Immature natural killer cell (primary cell): ENCODE data around the gene GREB1. TPM values are rescaled to one million over a fixed set of nuclear protein-coding genes. Genes with fewer than 3 reads are reported as not detected.

Experiments
- DNase-seq, 3 donors: peaks; one replicate each; pipeline ENCODE4 v3.0.0; 2022; ENCODE audit warnings: mixed read lengths in 1 of 3
- H3K27ac Mint-ChIP-seq, 6 donors: one replicate each; pipeline ENCODE4 v1.8.0; 2020; ENCODE audit warnings: mixed read lengths in 6 of 6, mild to moderate bottlenecking in 5 of 6, inconsistent platforms in 4 of 6, moderate library complexity in 3 of 6
- H3K27me3 Mint-ChIP-seq, 3 donors: one replicate each; pipeline ENCODE4 v1.8.0; 2020 to 2021; ENCODE audit warnings: low read depth in 3 of 3, mild to moderate bottlenecking in 3 of 3, mixed read lengths in 3 of 3, moderate library complexity in 3 of 3, inconsistent platforms in 1 of 3
- H3K36me3 Mint-ChIP-seq, 3 donors: one replicate each; pipeline ENCODE4 v1.8.0; 2020; ENCODE audit warnings: mixed read lengths in 3 of 3, inconsistent platforms in 2 of 3, mild to moderate bottlenecking in 2 of 3
- H3K4me1 Mint-ChIP-seq, 2 donors: one replicate each; pipeline ENCODE4 v1.8.0; 2020; ENCODE audit warnings: inconsistent platforms in 2 of 2, mild to moderate bottlenecking in 2 of 2, mixed read lengths in 2 of 2, moderate library complexity in 1 of 2
- H3K4me3 Mint-ChIP-seq, 5 donors: one replicate each; pipeline ENCODE4 v1.8.0; 2020; ENCODE audit warnings: mild to moderate bottlenecking in 5 of 5, mixed read lengths in 5 of 5, inconsistent platforms in 3 of 5, moderate library complexity in 3 of 5
- H3K9me3 Mint-ChIP-seq, 6 donors: one replicate each; pipeline ENCODE4 v1.8.0; 2020; ENCODE audit warnings: mild to moderate bottlenecking in 6 of 6, mixed read lengths in 6 of 6, inconsistent platforms in 4 of 6, moderate library complexity in 3 of 6
- polyA plus RNA-seq, 3 donors: library from polyadenylated mRNA; unstranded; fragments of 300-500 nt; fragmentation: Illumina TruSeq; gene quantifications; one replicate each; pipeline ENCODE4 v1.2.3, GENCODE V29; 2021

The GREB1 gene
- polyA plus RNA-seq, 3 donors from 2014 or later: 0.41 TPM; not detected in 2

DNA sequence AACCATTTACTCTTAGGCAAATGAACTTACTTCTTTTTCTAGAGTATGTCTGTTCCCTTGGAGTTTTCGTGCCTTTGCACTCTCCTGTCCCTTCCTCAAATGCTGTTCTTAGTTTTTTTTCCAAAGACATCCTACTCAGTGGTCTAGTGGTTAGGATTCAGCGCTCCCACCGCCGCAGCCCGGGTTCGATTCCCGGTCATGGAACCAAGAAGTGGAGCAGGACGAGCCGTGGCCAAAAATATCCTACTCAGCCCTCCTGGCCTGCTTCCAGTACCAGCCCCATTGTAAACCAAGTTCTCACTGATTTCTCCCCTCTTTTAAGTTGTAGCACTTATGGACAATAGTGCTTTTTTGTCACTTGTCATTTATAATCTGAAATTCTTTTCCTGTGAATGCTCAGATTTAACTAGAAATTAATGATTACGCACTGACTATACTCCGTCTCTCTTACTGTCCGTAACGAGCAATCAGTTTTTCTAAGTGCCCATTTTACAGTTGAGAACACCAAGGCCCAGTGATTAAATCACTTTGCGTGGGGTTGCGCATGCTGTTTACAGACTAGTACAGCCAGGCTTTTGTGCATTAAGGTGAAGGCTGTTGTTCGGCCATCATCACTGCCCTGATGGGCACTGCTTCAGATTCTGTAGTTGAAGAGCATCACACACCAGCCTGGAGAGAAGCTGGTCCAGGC lies 17.9 kb downstream of the GREB1 start:
- Mint-ChIP-seq H3K4me1 (peaks cover 5 to 14% of the 10 kb centered on the region in 2 donors), H3K27ac (no peak overlapping the region), H3K27me3 (peaks cover 3 to 7% (median 5%) of the 10 kb centered on the region in 3 donors), H3K36me3 (no peaks in the 10 kb centered on the region), H3K4me3 (no peak overlapping the region), H3K9me3 (no peaks in the 10 kb centered on the region)
- no peak for DNase-seq

DNA sequence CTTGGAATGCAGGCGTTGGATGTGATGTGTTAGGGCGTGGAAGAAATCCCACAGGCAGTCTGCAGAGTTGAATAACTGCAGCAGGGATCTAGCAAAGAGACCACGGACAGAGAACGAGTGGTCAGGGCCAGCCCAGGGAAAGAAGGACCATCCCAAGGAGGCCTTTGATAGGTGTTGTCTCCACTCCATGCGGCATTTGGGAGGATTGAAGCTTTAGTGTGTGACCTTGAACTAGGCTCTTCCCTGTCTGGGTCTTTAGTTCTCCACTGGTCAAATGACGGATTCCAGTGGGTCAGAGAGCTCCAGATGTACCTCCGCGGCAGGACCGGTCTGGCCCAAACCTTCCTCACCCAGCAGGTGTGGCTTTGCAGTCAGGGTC lies 18.4 kb downstream of the GREB1 start:
- DNase-seq: no peak
- Mint-ChIP-seq H3K36me3 (no peaks in the 10 kb centered on the region), H3K27ac (no peak overlapping the region), H3K9me3 (no peaks in the 10 kb centered on the region), H3K27me3 (peaks cover 3 to 7% (median 5%) of the 10 kb centered on the region in 3 donors), H3K4me3 (no peak overlapping the region), H3K4me1 (peaks cover 5 to 14% of the 10 kb centered on the region in 2 donors)

DNA sequence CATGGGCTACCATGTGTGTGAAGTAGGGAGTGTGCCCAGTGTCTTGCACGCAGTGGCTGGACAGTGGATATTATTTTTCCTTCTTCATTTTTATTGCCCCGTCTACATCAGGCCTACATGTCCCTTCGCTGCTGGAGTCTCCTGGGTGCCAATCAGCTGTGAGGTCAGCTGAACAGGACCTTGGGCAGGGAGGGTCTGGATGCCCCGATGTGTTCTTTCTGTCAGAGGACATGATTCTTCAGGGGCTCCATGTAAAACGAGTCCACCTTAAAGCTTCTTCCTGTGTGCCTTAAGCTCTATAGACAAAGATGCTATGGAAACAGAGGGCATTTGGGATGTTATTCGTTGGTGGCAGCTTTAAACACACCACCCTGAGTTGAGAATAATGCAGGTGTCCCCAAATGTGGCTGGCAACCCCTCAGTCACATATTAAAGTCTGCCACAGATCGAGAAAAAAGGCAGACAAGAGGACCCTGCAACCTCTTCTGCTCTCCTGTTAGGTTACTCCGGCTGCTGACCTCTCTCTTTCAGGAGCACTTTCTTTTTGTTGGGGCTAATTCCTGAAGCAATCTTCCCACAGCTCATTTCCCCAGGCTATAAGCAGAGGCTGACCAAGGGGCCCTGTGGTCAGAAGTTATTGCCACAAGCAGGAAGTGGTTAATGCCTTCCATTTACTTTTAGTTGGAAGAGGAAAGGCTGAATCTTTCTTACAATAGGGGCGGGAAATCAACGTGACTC lies 20.0 kb downstream of the GREB1 start:
- no peak for DNase-seq
- no peaks in the 10 kb centered on the region for H3K9me3 Mint-ChIP-seq
- peaks cover 5 to 7% (median 6%) of the 10 kb centered on the region in 3 donors for H3K27me3 Mint-ChIP-seq
- peak overlapping the region in 1 of 5 donors; percentile 7 for H3K4me3 Mint-ChIP-seq
- no peaks in the 10 kb centered on the region for H3K36me3 Mint-ChIP-seq
- no peak overlapping the region for H3K27ac Mint-ChIP-seq
- peaks cover 5 to 14% of the 10 kb centered on the region in 2 donors for H3K4me1 Mint-ChIP-seq

DNA sequence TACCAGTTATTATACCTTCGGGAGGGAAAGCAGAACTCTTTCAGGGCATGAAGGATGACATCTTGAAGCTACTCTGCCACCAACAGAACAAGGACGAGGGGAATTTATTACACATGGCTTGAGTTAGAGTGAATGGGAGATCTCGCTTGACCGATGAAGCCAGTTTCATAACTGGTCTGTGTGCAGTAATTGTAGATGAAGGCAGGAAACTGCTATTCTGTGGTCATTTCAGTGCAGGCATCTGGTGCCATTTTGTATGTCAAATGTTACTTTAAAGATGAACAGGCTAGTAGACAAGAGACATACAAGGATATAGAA lies 20.5 kb downstream of the GREB1 start:
- Mint-ChIP-seq H3K4me1 (peaks cover 5 to 14% of the 10 kb centered on the region in 2 donors), H3K36me3 (no peaks in the 10 kb centered on the region), H3K27ac (no peak overlapping the region), H3K27me3 (peaks cover 5 to 7% (median 6%) of the 10 kb centered on the region in 3 donors), H3K4me3 (no peak overlapping the region), H3K9me3 (no peaks in the 10 kb centered on the region)
- no peak for DNase-seq

DNA sequence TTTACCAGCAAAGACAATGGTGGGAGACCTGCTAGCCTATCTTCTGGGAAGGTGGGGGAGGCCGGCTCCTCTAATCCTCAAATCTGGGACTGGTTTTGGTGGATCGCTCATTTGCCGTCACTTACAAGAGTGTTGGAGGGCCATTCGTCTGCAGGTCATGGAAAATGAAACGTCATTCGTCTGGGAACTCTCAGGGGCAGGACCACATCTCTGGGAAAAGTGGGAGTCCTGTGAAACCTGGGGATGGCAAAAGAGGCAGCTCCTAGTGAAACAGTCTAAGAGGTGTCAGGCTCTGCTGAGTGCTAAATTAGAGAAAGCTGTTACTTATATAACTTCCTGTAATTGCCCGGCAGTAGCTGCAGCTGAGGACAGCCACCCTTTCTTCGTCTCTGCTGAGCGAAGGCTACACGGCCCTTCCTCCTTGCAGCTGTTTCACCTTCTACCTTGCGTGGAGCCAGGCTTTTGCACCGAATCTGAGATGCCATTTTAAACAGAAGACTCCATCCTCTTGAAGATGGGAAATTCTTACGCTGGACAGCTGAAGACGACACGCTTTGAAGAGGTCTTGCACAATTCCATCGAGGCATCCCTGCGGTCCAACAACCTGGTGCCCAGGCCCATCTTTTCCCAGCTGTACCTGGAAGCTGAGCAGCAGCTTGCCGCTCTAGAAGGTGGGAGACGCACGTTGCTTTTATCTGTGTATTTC lies 22.4 kb downstream of the GREB1 start:
- Mint-ChIP-seq H3K27me3 (peaks cover 2 to 10% (median 5%) of the 10 kb centered on the region in 3 donors), H3K36me3 (no peaks in the 10 kb centered on the region), H3K4me3 (no peak overlapping the region), H3K9me3 (no peaks in the 10 kb centered on the region), H3K4me1 (peaks cover 5 to 14% of the 10 kb centered on the region in 2 donors), H3K27ac (no peak overlapping the region)
- no peak for DNase-seq

DNA sequence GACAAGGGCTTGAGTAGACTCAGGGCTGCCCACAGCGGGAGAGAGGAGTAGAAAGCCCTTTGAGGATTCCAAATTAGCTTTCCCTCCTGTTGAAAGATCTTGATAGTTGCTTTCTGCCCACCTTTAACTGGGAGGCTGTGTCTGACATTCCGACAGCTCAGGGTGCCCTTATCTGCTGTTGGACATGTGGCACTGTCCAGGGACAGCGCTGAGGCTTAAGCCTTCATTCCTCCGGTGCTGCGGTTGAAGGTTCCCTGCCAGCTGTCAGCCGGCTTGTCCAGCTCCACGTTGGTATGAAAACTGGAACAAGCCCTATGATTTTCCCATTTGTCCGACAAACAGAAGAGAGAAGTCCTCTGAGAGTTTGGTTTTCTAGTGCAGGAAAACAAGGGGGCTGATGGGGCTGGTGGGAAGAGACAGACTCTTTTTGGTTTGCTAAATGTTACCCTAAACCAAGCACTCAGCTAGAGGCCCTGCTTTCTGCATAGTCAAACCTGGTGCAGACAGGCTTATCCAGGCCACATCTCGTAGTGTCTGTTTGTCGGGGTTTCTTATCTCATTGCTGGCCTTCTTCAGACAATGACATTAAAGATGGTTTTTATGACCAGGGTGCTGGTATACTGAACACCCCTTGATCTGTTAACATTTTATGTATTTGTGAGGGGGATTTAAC lies 24.5 kb downstream of the GREB1 start:
- no peaks in the 10 kb centered on the region for H3K36me3 Mint-ChIP-seq
- DNase-seq: no peak
- H3K4me3 Mint-ChIP-seq: no peak overlapping the region
- H3K4me1 Mint-ChIP-seq: peaks cover 5 to 13% of the 10 kb centered on the region in 2 donors
- no peaks in the 10 kb centered on the region for H3K9me3 Mint-ChIP-seq
- H3K27me3 Mint-ChIP-seq: peaks cover 2 to 10% (median 2%) of the 10 kb centered on the region in 3 donors
- no peak overlapping the region for H3K27ac Mint-ChIP-seq

DNA sequence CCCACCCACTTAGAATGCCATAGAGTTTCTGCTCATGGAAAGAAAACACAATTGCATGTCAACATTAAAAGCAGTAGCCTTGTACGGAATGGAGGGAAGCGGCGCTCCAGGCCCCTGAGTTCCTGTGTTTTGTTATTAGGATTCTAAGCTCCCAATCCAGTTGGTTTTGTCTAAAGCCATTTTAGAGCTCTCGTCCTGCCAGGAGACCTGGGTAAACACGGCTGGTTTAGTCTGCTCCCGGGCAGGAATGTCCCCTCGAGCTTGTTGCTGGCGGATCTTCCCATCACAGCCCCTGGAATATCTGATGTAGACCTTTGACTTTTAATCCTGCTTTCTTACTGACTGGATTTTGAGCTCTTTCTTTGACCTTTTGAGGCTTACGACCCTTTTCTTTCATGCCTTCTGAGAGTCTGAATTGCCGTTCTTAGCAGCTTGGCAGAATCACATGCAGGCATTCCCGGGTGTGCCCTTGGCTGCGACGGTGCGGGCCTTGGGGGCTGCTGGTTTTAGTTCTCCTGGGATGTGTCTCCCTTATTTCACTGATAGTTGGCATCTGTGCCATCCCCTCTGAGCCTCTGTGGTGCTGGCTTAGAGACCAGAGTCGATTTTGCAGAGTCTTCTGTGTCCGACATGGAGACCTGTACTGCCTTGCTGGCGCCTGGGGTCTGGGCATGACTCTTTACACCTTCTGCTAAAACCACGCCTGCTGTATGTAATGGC lies 25.4 kb downstream of the GREB1 start:
- peaks cover 0 to 10% (median 2%) of the 10 kb centered on the region in 3 donors for H3K27me3 Mint-ChIP-seq
- H3K9me3 Mint-ChIP-seq: no peaks in the 10 kb centered on the region
- no peak overlapping the region for H3K4me3 Mint-ChIP-seq
- H3K36me3 Mint-ChIP-seq: no peaks in the 10 kb centered on the region
- H3K4me1 Mint-ChIP-seq: peaks cover 2 to 5% of the 10 kb centered on the region in 2 donors
- H3K27ac Mint-ChIP-seq: no peak overlapping the region
- DNase-seq: no peak

DNA sequence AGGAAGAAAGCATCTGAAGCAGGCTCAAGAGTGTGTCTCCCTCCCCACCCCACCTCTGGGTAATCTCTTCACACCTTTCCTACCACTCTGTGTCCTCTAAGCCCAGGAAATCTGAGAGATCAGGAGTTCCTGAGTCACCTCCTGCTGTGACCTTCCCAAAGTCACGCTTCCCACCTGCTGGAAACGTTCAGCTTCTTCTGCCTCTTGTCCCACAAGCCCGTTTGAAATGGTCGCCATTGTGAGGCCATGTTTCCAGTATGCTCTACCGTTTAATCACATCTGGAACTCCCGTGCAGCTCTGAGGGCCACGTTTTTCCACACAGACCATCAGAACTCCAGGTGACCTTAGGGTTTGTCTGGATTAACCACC lies 25.9 kb downstream of the GREB1 start:
- H3K9me3 Mint-ChIP-seq: no peaks in the 10 kb centered on the region
- peaks cover 0 to 7% (median 2%) of the 10 kb centered on the region in 3 donors for H3K27me3 Mint-ChIP-seq
- H3K4me3 Mint-ChIP-seq: no peak overlapping the region
- no peak for DNase-seq
- H3K36me3 Mint-ChIP-seq: no peaks in the 10 kb centered on the region
- H3K27ac Mint-ChIP-seq: no peak overlapping the region
- no peaks in the 10 kb centered on the region for H3K4me1 Mint-ChIP-seq

DNA sequence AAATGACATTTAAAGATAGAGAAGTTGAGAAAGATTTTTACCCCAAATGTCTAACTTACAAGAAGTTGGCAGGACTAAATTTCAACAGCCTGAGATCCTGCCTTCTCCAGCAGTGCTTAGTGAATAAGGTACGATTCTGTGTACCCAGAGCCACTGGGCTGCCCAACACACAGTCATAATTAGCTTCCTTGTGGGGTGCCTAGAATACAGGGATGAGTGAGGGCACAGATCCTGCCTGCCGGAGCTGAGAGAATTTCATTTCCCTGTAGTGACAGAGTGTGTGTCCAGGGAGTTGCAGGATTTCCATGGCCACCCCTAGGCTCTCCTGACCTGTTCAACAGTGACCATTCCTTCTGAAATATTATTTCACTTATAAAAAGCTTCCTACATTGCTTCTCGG lies 27.0 kb downstream of the GREB1 start:
- no peaks in the 10 kb centered on the region for H3K4me1 Mint-ChIP-seq
- H3K4me3 Mint-ChIP-seq: no peak overlapping the region
- no peak for DNase-seq
- H3K27ac Mint-ChIP-seq: no peak overlapping the region
- H3K36me3 Mint-ChIP-seq: no peaks in the 10 kb centered on the region
- H3K27me3 Mint-ChIP-seq: peaks cover 0 to 3% (median 2%) of the 10 kb centered on the region in 3 donors
- H3K9me3 Mint-ChIP-seq: no peaks in the 10 kb centered on the region

DNA sequence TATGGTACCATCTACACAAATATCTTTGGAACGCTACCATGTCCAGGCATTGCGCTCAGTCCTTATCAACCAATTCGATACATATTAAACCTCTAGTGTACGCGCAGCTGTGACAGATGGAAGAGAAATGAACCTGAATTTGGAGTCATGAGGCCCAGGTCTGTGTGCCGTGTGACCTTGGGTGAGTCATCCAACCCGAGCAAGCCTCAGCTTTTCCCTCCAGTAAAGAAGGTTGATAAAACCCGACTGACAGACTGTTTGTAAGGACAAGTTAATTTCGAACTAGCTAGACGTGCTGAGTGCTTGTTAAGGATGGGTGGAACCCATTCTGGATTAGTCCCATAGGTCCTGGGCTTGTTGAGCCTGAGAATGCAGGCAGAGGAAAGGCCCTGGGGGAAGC lies 28.2 kb downstream of the GREB1 start:
- no peaks in the 10 kb centered on the region for H3K4me1 Mint-ChIP-seq
- no peak for DNase-seq
- no peaks in the 10 kb centered on the region for H3K36me3 Mint-ChIP-seq
- H3K9me3 Mint-ChIP-seq: no peaks in the 10 kb centered on the region
- H3K27me3 Mint-ChIP-seq: peaks cover 2 to 3% (median 2%) of the 10 kb centered on the region in 3 donors
- H3K4me3 Mint-ChIP-seq: no peak overlapping the region
- no peak overlapping the region for H3K27ac Mint-ChIP-seq

DNA sequence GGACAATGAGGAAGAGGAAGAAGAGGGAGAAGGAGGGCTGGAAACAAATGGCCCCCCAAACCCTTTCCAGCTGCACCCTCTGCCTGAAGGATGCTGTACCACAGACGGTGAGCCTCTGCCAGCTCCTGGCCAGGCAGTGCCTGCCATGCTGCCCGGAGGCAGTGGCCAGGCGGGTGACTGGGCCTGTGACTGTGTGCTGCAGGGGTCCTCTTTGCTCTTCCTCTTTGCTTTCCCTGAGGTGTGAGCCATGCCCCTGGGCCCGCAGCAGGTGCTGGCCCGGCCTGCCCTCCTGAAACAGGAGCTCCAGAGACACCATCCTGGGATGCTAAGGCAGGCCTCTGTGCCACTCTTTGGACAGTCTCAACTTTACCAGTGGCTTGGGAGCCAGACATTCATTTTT lies 28.6 kb downstream of the GREB1 start:
- Mint-ChIP-seq H3K36me3 (no peaks in the 10 kb centered on the region), H3K4me3 (no peak overlapping the region), H3K27me3 (peaks cover 1 to 3% (median 2%) of the 10 kb centered on the region in 3 donors), H3K4me1 (no peaks in the 10 kb centered on the region), H3K27ac (no peak overlapping the region), H3K9me3 (no peaks in the 10 kb centered on the region)
- no peak for DNase-seq

DNA sequence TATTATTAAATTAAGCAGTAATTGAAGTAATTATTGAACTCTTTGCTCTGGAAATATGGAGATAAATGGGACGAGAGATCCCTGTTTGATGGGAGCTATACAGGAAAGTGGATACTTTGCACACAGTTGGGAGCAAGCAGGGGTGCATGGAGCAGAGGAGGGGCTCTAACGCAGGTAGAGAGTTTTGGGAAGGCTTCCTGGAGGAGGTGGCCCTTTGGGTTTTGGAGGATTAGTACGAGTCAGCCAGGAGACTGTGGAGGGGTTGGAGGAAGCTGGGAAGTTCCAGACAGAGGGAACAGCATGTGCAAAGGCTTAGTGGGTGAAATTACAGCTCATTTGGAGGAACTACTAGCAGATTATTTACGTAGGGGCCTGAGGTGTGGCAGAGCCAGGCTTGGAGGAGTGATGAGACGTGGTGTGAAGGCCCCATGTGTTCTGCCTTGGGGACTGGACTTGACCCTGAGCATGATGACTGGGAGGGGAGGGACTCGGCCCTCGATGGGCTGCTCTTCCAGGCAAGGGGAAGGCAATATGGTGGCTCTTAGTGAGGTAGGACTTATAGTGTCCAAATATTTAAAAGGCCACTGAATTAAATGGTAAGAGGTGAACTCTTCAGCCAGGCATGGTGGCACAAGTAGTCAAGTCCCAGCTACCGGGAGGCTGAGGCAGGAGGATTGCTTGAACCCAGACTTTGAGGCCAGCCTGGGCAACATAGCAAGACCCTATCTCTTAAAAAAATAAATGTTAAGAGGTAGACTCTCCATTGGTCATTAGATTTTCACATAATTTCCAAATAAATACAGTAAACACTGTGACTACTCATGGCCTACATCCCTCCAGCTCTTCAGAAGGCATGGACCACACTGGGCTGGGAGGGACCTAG lies 30.2 kb downstream of the GREB1 start:
- Mint-ChIP-seq H3K4me1 (no peaks in the 10 kb centered on the region), H3K36me3 (no peaks in the 10 kb centered on the region), H3K4me3 (no peak overlapping the region), H3K9me3 (no peaks in the 10 kb centered on the region), H3K27ac (no peak overlapping the region), H3K27me3 (peaks cover 0 to 4% (median 3%) of the 10 kb centered on the region in 3 donors)
- no peak for DNase-seq
